Uterus (tissue), 2 donors: ENCODE measurements around the gene LIPA.

ENCODE experiments used
- POLR2A ChIP-seq, 2 donors: fragments of 450-650 bp; IDR thresholded peaks; one replicate each; pipeline ENCODE4 v1.6.1; 2016; ENCODE audit warnings: antibody characterized with exemption in 2 of 2, mild to moderate bottlenecking in 1 of 2, moderate library complexity in 1 of 2
- TF ChIP-seq, protein P1 (sequence below), 4 experiments: fragments of 200-600 bp in 2 of 4; fragments of 450-650 bp in 2 of 4; sonication (generic) in 2 of 4; IDR thresholded peaks; one replicate each; pipeline ENCODE4 v1.5.1; 2016 to 2019; ENCODE audit warnings: antibody characterized with exemption in 4 of 4, mild to moderate bottlenecking in 2 of 4, moderate library complexity in 1 of 4

- no peak for TF ChIP-seq POLR2A (IDR thresholded peaks at IDR 0.05)
- TF ChIP-seq, protein P1, sequence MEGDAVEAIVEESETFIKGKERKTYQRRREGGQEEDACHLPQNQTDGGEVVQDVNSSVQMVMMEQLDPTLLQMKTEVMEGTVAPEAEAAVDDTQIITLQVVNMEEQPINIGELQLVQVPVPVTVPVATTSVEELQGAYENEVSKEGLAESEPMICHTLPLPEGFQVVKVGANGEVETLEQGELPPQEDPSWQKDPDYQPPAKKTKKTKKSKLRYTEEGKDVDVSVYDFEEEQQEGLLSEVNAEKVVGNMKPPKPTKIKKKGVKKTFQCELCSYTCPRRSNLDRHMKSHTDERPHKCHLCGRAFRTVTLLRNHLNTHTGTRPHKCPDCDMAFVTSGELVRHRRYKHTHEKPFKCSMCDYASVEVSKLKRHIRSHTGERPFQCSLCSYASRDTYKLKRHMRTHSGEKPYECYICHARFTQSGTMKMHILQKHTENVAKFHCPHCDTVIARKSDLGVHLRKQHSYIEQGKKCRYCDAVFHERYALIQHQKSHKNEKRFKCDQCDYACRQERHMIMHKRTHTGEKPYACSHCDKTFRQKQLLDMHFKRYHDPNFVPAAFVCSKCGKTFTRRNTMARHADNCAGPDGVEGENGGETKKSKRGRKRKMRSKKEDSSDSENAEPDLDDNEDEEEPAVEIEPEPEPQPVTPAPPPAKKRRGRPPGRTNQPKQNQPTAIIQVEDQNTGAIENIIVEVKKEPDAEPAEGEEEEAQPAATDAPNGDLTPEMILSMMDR (IDR thresholded peaks at IDR 0.05), result no peak
These were observed 15.3 kb downstream of the LIPA start for GRCh38 chr10:89236226-89236797.
